ENCODE data around the gene RGSL1. TPM values are rescaled to one million over a fixed set of nuclear protein-coding genes. Genes with fewer than 3 reads are reported as not detected.

Gene RGSL1
- total RNA-seq, 2 experiments from 2014 or later = not detected

- no peaks in the 10 kb centered on the region for H3K9me3 Mint-ChIP-seq
- no peak overlapping the region for H3K4me3 ChIP-seq (ENCODE audit: low read length)
- no peak overlapping the region for H3K27ac Mint-ChIP-seq
- CTCF ChIA-PET = no interaction called here
- H3K4me3 Mint-ChIP-seq = no peak overlapping the region
- H3K9me3 ChIP-seq (ENCODE audit: control insufficient read depth in 1 of 2, insufficient read depth in 1 of 2, low read length in 2 of 2) = no peaks in the 10 kb centered on the region
- no peak overlapping the region for H3K27ac ChIP-seq (ENCODE audit: low read depth in 1 of 2, low read length in 2 of 2)
- no peaks in the 10 kb centered on the region for H3K27me3 Mint-ChIP-seq
- ATAC-seq (ENCODE audit: poor library complexity) (no peak), DNase-seq (no peak)
- POLR2A ChIA-PET = no interaction called here
- peaks cover 11% of the 10 kb centered on the region for H3K36me3 ChIP-seq (ENCODE audit: insufficient read depth, low read length)
- no peaks in the 10 kb centered on the region for H3K4me1 Mint-ChIP-seq (ENCODE audit: low read depth)
- H3K27me3 ChIP-seq (ENCODE audit: control insufficient read depth in 1 of 2, insufficient read depth in 2 of 2, low read length in 2 of 2) = no peaks in the 10 kb centered on the region
- TF ChIP-seq, protein P1, sequence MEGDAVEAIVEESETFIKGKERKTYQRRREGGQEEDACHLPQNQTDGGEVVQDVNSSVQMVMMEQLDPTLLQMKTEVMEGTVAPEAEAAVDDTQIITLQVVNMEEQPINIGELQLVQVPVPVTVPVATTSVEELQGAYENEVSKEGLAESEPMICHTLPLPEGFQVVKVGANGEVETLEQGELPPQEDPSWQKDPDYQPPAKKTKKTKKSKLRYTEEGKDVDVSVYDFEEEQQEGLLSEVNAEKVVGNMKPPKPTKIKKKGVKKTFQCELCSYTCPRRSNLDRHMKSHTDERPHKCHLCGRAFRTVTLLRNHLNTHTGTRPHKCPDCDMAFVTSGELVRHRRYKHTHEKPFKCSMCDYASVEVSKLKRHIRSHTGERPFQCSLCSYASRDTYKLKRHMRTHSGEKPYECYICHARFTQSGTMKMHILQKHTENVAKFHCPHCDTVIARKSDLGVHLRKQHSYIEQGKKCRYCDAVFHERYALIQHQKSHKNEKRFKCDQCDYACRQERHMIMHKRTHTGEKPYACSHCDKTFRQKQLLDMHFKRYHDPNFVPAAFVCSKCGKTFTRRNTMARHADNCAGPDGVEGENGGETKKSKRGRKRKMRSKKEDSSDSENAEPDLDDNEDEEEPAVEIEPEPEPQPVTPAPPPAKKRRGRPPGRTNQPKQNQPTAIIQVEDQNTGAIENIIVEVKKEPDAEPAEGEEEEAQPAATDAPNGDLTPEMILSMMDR (IDR thresholded peaks at IDR 0.05) = no peak
- intact Hi-C loops (cut with DNase I, micrococcal nuclease) = no loop called here
- H3K4me1 ChIP-seq (ENCODE audit: insufficient read depth, low read length) = no peaks in the 10 kb centered on the region
- H3K36me3 Mint-ChIP-seq (ENCODE audit: low read depth) = peaks cover 14% of the 10 kb centered on the region
These were observed 118.8 kb downstream of the RGSL1 start for GRCh38 chr1:182568647-182569284.

- DNase-seq (no peak), ATAC-seq (ENCODE audit: poor library complexity) (no peak)
- no peaks in the 10 kb centered on the region for H3K9me3 ChIP-seq (ENCODE audit: control insufficient read depth in 1 of 2, insufficient read depth in 1 of 2, low read length in 2 of 2)
- no peaks in the 10 kb centered on the region for H3K4me1 Mint-ChIP-seq (ENCODE audit: low read depth)
- peaks cover 21% of the 10 kb centered on the region for H3K36me3 ChIP-seq (ENCODE audit: insufficient read depth, low read length)
- no peaks in the 10 kb centered on the region for H3K27me3 ChIP-seq (ENCODE audit: control insufficient read depth in 1 of 2, insufficient read depth in 2 of 2, low read length in 2 of 2)
- TF ChIP-seq, protein P1 (IDR thresholded peaks at IDR 0.05) = no peak
- H3K36me3 Mint-ChIP-seq (ENCODE audit: low read depth) = peaks cover 27% of the 10 kb centered on the region
- H3K9me3 Mint-ChIP-seq = no peaks in the 10 kb centered on the region
- H3K27me3 Mint-ChIP-seq = no peaks in the 10 kb centered on the region
- no peak overlapping the region for H3K4me3 ChIP-seq (ENCODE audit: low read length)
- H3K27ac ChIP-seq (ENCODE audit: low read depth in 1 of 2, low read length in 2 of 2) = no peak overlapping the region
- no peaks in the 10 kb centered on the region for H3K4me1 ChIP-seq (ENCODE audit: insufficient read depth, low read length)
- POLR2A ChIA-PET = interaction anchor here (0.7 kb wide), 1 partner anchor 26 kb away, joined by 3 read pairs; no protein-coding TSS in a partner anchor
- intact Hi-C loops (cut with DNase I, micrococcal nuclease) = no loop called here
- no peak overlapping the region for H3K4me3 Mint-ChIP-seq
- CTCF ChIA-PET = no interaction called here
- H3K27ac Mint-ChIP-seq = no peak overlapping the region
These were observed 120.1 kb downstream of the RGSL1 start for GRCh38 chr1:182569939-182570610.

DNA sequence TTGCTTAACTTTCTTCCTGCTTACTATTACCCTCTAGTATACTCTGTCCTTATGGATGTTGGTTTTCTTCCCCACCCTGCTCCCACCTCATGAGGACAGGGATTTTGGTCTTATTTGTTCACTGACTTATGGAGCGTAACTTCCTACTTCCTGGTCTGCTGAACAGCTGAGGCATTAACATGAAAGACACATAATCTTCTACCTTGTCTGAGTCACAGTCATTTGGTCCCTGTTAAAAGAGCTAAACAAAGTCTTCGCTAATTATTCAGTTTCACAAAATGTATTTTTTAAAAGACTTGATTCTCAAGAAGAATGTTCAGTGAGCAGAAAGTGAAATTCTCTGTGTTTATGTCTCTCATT, 120.6 kb downstream of the RGSL1 start:
- Histone ChIP-seq H3K4me3 (ENCODE audit: low read length) (no peak overlapping the region), H3K27me3 (ENCODE audit: control insufficient read depth in 1 of 2, insufficient read depth in 2 of 2, low read length in 2 of 2) (no peaks in the 10 kb centered on the region), H3K27ac (ENCODE audit: low read depth in 1 of 2, low read length in 2 of 2) (no peak overlapping the region), H3K36me3 (ENCODE audit: insufficient read depth, low read length) (peaks cover 26% of the 10 kb centered on the region), H3K4me1 (ENCODE audit: insufficient read depth, low read length) (no peaks in the 10 kb centered on the region), H3K9me3 (ENCODE audit: control insufficient read depth in 1 of 2, insufficient read depth in 1 of 2, low read length in 2 of 2) (no peaks in the 10 kb centered on the region)
- TF ChIP-seq, protein P1 (IDR thresholded peaks at IDR 0.05) = no peak
- ChIA-PET POLR2A (interaction anchor here (0.7 kb wide), 1 partner anchor 25 kb away, joined by 3 read pairs; no protein-coding TSS in a partner anchor), CTCF (no interaction called here)
- Mint-ChIP-seq H3K27me3 (no peaks in the 10 kb centered on the region), H3K4me3 (no peak overlapping the region), H3K36me3 (ENCODE audit: low read depth) (peaks cover 33% of the 10 kb centered on the region), H3K4me1 (ENCODE audit: low read depth) (no peaks in the 10 kb centered on the region), H3K9me3 (no peaks in the 10 kb centered on the region), H3K27ac (no peak overlapping the region)
- intact Hi-C loops (cut with DNase I, micrococcal nuclease) = no loop called here
- DNase-seq (no peak), ATAC-seq (ENCODE audit: poor library complexity) (no peak)

All from CD4-positive, alpha-beta T cell (primary cell).